ENCODE results near the gene CNTN2. TPM values are rescaled to one million over a fixed set of nuclear protein-coding genes. Genes with fewer than 3 reads are reported as not detected.

Gene CNTN2
- total and polyA plus RNA-seq, 2 experiments from 2014 or later: 1.3 to 2.2 TPM

- no peak for TF ChIP-seq ZNF114 (CRISPR knock-in tag; IDR thresholded peaks at IDR 0.05)
- TF ChIP-seq ZNF331 (CRISPR knock-in tag; IDR thresholded peaks at IDR 0.05; ENCODE audit: low read depth): no peak
- no peak for TF ChIP-seq JUNB (IDR thresholded peaks at IDR 0.05; ENCODE audit: unreplicated experiment)
- no peak for TF ChIP-seq EZH2phosphoT487 (IDR thresholded peaks at IDR 0.05; ENCODE audit: unreplicated experiment)
- no peak for TF ChIP-seq POLR2AphosphoS5 (IDR thresholded peaks at IDR 0.05; ENCODE audit: low read depth)
Measured at GRCh38 chr1:205030896-205031295, 12.1 kb upstream of the CNTN2 start (continued).

DNA sequence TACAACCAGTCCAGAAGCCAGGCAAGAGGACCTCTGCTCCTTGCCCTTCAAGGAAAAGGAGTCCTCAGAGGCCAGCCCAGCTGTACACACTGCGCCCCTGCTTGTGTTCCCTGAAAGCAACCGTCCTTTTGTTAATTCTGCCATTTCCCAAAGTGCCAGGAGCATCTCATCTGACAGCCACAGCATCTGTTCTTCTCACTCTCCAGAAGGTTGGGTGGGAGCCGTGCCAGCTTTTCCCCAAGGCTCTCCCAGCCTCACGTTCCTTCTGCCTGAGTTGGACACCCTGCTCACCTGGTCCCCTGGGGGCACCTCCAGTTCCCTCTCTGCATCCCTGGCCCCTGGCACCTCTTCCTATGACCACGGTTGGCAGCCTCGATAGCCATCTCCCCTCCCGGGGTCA lies 10.5 kb upstream of the CNTN2 start:
- H4K20me1 ChIP-seq (replicated peaks; ENCODE audit: insufficient read depth): no peaks in the 10 kb centered on the region
- H3K79me2 ChIP-seq (replicated peaks; ENCODE audit: insufficient read depth): no peaks in the 10 kb centered on the region
- H3K4me2 ChIP-seq: no peak overlapping the region
- Mint-ChIP-seq H3K36me3 (ENCODE audit: low read depth) (no peaks in the 10 kb centered on the region), H3K27me3 (ENCODE audit: insufficient read depth, low read depth, poor library complexity) (peaks cover 9% of the 10 kb centered on the region), H3K4me3 (no peak overlapping the region), H3K9me3 (no peaks in the 10 kb centered on the region), H3K4me1 (peaks cover 16% of the 10 kb centered on the region; the same call in 2 of the 3 replicates), H3K27ac (no peak overlapping the region)
- no peak for DNase-seq (ENCODE audit: low spot score)
- no peak overlapping the region for H2AFZ ChIP-seq
- no peak overlapping the region for H3K27ac ChIP-seq (ENCODE audit: low read depth)
- H3K27me3 ChIP-seq (ENCODE audit: insufficient read depth): no peaks in the 10 kb centered on the region
- no peak overlapping the region for H3K4me3 ChIP-seq
- H3K4me1 ChIP-seq (ENCODE audit: insufficient read depth): no peaks in the 10 kb centered on the region
- no peaks in the 10 kb centered on the region for H3K36me3 ChIP-seq (ENCODE audit: insufficient read depth)
- TF ChIP-seq, protein P1, sequence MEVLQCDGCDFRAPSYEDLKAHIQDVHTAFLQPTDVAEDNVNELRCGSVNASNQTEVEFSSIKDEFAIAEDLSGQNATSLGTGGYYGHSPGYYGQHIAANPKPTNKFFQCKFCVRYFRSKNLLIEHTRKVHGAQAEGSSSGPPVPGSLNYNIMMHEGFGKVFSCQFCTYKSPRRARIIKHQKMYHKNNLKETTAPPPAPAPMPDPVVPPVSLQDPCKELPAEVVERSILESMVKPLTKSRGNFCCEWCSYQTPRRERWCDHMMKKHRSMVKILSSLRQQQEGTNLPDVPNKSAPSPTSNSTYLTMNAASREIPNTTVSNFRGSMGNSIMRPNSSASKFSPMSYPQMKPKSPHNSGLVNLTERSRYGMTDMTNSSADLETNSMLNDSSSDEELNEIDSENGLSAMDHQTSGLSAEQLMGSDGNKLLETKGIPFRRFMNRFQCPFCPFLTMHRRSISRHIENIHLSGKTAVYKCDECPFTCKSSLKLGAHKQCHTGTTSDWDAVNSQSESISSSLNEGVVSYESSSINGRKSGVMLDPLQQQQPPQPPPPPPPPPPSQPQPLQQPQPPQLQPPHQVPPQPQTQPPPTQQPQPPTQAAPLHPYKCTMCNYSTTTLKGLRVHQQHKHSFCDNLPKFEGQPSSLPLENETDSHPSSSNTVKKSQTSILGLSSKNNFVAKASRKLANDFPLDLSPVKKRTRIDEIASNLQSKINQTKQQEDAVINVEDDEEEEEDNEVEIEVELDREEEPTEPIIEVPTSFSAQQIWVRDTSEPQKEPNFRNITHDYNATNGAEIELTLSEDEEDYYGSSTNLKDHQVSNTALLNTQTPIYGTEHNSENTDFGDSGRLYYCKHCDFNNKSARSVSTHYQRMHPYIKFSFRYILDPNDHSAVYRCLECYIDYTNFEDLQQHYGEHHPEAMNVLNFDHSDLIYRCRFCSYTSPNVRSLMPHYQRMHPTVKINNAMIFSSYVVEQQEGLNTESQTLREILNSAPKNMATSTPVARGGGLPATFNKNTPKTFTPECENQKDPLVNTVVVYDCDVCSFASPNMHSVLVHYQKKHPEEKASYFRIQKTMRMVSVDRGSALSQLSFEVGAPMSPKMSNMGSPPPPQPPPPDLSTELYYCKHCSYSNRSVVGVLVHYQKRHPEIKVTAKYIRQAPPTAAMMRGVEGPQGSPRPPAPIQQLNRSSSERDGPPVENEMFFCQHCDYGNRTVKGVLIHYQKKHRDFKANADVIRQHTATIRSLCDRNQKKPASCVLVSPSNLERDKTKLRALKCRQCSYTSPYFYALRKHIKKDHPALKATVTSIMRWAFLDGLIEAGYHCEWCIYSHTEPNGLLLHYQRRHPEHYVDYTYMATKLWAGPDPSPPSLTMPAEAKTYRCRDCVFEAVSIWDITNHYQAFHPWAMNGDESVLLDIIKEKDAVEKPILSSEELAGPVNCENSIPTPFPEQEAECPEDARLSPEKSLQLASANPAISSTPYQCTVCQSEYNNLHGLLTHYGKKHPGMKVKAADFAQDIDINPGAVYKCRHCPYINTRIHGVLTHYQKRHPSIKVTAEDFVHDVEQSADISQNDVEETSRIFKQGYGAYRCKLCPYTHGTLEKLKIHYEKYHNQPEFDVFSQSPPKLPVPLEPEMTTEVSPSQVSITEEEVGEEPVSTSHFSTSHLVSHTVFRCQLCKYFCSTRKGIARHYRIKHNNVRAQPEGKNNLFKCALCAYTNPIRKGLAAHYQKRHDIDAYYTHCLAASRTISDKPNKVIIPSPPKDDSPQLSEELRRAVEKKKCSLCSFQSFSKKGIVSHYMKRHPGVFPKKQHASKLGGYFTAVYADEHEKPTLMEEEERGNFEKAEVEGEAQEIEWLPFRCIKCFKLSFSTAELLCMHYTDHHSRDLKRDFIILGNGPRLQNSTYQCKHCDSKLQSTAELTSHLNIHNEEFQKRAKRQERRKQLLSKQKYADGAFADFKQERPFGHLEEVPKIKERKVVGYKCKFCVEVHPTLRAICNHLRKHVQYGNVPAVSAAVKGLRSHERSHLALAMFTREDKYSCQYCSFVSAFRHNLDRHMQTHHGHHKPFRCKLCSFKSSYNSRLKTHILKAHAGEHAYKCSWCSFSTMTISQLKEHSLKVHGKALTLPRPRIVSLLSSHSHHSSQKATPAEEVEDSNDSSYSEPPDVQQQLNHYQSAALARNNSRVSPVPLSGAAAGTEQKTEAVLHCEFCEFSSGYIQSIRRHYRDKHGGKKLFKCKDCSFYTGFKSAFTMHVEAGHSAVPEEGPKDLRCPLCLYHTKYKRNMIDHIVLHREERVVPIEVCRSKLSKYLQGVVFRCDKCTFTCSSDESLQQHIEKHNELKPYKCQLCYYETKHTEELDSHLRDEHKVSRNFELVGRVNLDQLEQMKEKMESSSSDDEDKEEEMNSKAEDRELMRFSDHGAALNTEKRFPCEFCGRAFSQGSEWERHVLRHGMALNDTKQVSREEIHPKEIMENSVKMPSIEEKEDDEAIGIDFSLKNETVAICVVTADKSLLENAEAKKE (CRISPR knock-in tag; IDR thresholded peaks at IDR 0.05): no peak
- TF ChIP-seq NANOG (IDR thresholded peaks at IDR 0.05; ENCODE audit: borderline replicate concordance): no peak
- no peak for TF ChIP-seq EZH2 (IDR thresholded peaks at IDR 0.05; ENCODE audit: low read depth, unreplicated experiment)
- no peak for TF ChIP-seq JUNB (IDR thresholded peaks at IDR 0.05; ENCODE audit: unreplicated experiment)
- no peak for TF ChIP-seq POLR2AphosphoS5 (IDR thresholded peaks at IDR 0.05; ENCODE audit: low read depth)
- no peak for TF ChIP-seq EZH2phosphoT487 (IDR thresholded peaks at IDR 0.05; ENCODE audit: unreplicated experiment)
- TF ChIP-seq STAT1 (IDR thresholded peaks at IDR 0.05; ENCODE audit: unreplicated experiment): no peak
- TF ChIP-seq ZNF114 (CRISPR knock-in tag; IDR thresholded peaks at IDR 0.05): no peak
- no peak for TF ChIP-seq CREB1 (CRISPR knock-in tag; IDR thresholded peaks at IDR 0.05; ENCODE audit: low read depth)
- TF ChIP-seq ETS1 (IDR thresholded peaks at IDR 0.05): no peak
- no peak for TF ChIP-seq REST (IDR thresholded peaks at IDR 0.05; ENCODE audit: unreplicated experiment)
- TF ChIP-seq, protein P2, sequence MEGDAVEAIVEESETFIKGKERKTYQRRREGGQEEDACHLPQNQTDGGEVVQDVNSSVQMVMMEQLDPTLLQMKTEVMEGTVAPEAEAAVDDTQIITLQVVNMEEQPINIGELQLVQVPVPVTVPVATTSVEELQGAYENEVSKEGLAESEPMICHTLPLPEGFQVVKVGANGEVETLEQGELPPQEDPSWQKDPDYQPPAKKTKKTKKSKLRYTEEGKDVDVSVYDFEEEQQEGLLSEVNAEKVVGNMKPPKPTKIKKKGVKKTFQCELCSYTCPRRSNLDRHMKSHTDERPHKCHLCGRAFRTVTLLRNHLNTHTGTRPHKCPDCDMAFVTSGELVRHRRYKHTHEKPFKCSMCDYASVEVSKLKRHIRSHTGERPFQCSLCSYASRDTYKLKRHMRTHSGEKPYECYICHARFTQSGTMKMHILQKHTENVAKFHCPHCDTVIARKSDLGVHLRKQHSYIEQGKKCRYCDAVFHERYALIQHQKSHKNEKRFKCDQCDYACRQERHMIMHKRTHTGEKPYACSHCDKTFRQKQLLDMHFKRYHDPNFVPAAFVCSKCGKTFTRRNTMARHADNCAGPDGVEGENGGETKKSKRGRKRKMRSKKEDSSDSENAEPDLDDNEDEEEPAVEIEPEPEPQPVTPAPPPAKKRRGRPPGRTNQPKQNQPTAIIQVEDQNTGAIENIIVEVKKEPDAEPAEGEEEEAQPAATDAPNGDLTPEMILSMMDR (conservative IDR thresholded peaks at IDR 0.05; ENCODE audit: low read depth in 2 of 2): no peak
- TF ChIP-seq ZNF331 (CRISPR knock-in tag; IDR thresholded peaks at IDR 0.05; ENCODE audit: low read depth): no peak
- ATAC-seq: no peak
- H3K9me2 ChIP-seq (ENCODE audit: insufficient read depth): no peaks in the 10 kb centered on the region
- no peaks in the 10 kb centered on the region for H3F3A ChIP-seq (replicated peaks; ENCODE audit: low read depth)

Measured in GM23338 (cell line).